Measurements from ENCODE around the gene CTXND1. TPM values are rescaled to one million over a fixed set of nuclear protein-coding genes. Genes with fewer than 3 reads are reported as not detected.

Gene CTXND1
- total and polyA plus RNA-seq, 2 of the 8 experiments (the other 6 are each of a cell fraction or from before 2014, with no cell fraction given): 0.03 TPM; not detected in 1

GRCh38 chr15:80216141-80216540, 35.9 kb downstream of the CTXND1 start:
- Histone ChIP-seq H2BK120ac (replicated peaks; ENCODE audit: low read depth, low read length) (no peak overlapping the region), H4K8ac (ENCODE audit: extremely low read depth, insufficient read depth, low read length) (no peak overlapping the region), H2BK20ac (ENCODE audit: low read length) (no peak overlapping the region), H3K23ac (ENCODE audit: insufficient read length) (no peak overlapping the region), H2BK15ac (ENCODE audit: low read length) (no peak overlapping the region), H3K4me2 (ENCODE audit: insufficient read depth in 1 of 2, low read depth in 2 of 2, low read length in 2 of 2) (no peak overlapping the region), H3K56ac (replicated peaks; ENCODE audit: insufficient read length, low read depth, low read length) (no peak overlapping the region), H3K27ac (ENCODE audit: low read depth, low read length) (no peak overlapping the region), H3K14ac (ENCODE audit: insufficient read length) (no peak overlapping the region), H3K36me3 (ENCODE audit: control insufficient read depth in 2 of 4, insufficient read depth in 4 of 4, low read length in 3 of 4) (no peaks in the 10 kb centered on the region), H3K4me3 (ENCODE audit: extremely low read depth in 1 of 4, insufficient read depth in 2 of 4, low read depth in 3 of 4, low read length in 4 of 4) (no peak overlapping the region), H2AFZ (ENCODE audit: low read length) (no peak overlapping the region), H3K4ac (replicated peaks; ENCODE audit: insufficient read length, low read depth, low read length) (no peak overlapping the region), H3K79me1 (ENCODE audit: low read depth, low read length) (no peaks in the 10 kb centered on the region), H3K9ac (replicated peaks in 1 of 4; ENCODE audit: extremely low read depth in 1 of 4, low read depth in 3 of 4, low read length in 3 of 4) (no peak overlapping the region), H3K4me1 (replicated peaks in 1 of 4; ENCODE audit: control insufficient read depth in 3 of 4, insufficient read depth in 4 of 4, low read length in 3 of 4) (no peaks in the 10 kb centered on the region), H3K9me3 (ENCODE audit: insufficient read depth in 2 of 2, low read depth in 1 of 2, low read length in 1 of 2) (no peaks in the 10 kb centered on the region), H4K20me1 (replicated peaks in 1 of 2; ENCODE audit: control insufficient read depth in 1 of 2, insufficient read depth in 2 of 2, low read length in 2 of 2) (no peaks in the 10 kb centered on the region), H3K23me2 (ENCODE audit: low read depth, low read length) (no peaks in the 10 kb centered on the region), H3K18ac (ENCODE audit: extremely low read depth, low read length) (no peak overlapping the region), H2AK5ac (ENCODE audit: low read depth, low read length) (no peak overlapping the region), H2BK12ac (ENCODE audit: low read depth, low read length) (no peak overlapping the region), H4K5ac (ENCODE audit: insufficient read length, low read depth, low read length) (no peak overlapping the region), H3K79me2 (ENCODE audit: control insufficient read depth in 1 of 2, insufficient read depth in 2 of 2, low read length in 2 of 2) (no peaks in the 10 kb centered on the region), H2BK5ac (ENCODE audit: low read depth, low read length) (no peak overlapping the region), H4K91ac (replicated peaks; ENCODE audit: insufficient read length, low read length) (no peak overlapping the region), H3K27me3 (replicated peaks in 1 of 4; ENCODE audit: control insufficient read depth in 3 of 4, extremely low read depth in 1 of 4, insufficient read depth in 3 of 4, low read length in 3 of 4) (no peaks in the 10 kb centered on the region)
- ChIA-PET POLR2A (ENCODE audit: partially characterized antibody) (no interaction called here), CTCF (ENCODE audit: partially characterized antibody) (interaction anchor here (0.9 kb wide), 1 partner anchor 12 kb away, joined by 3 read pairs; no protein-coding TSS in a partner anchor)
- TF ChIP-seq ZNF274 (IDR thresholded peaks at IDR 0.05; ENCODE audit: borderline replicate concordance, extremely low read depth, low read length): no peak
- WGBS, 2 experiments (ENCODE audit: extremely low coverage in 1 of 2, insufficient coverage in 1 of 2, insufficient read length in 1 of 2, insufficient replicate concordance in 2 of 2, low coverage in 1 of 2, low lambda C conversion rate in 2 of 2, missing lambda C conversion rate in 1 of 2): 91% methylated on average over 5 of the region's 5 CpGs; no CpG with 5 or more reads in 1 of the 2 experiments
- no peak for FAIRE-seq
- DNase-seq (ENCODE audit: low read depth in 1 of 2, low spot score in 2 of 2): no peak

Measured in H1 (cell line).